ENCODE results near the gene SAMD5.

The SAMD5 gene

DNA sequence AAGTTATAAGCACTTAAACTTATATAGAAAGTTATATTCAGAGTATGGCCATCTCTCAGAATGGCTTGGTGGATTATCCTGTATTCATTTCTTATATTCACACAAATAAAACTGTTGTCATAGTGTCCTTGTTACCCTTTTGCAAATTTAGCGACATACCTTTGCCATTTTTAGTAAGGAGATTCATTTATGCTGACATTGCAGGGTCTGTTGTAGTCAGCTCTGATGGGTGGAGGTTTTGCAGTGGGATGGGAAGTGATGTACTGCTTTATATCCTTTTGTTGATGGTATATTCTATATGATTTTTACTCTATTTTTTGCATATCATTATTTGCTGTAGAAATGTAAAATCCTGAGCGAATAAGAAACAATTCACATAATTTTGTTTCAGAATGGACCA is 35.9 kb downstream of the SAMD5 start:
- Histone ChIP-seq H3K36me3 (ENCODE audit: insufficient read depth, insufficient read length, low read length) (no peaks in the 10 kb centered on the region), H3K27me3 (ENCODE audit: insufficient read depth, insufficient read length) (no peaks in the 10 kb centered on the region), H3K4me1 (ENCODE audit: insufficient read depth, insufficient read length) (no peaks in the 10 kb centered on the region), H3K9me3 (ENCODE audit: insufficient read depth, low read length) (peaks cover 12% of the 10 kb centered on the region; the same call in 1 of the 2 replicates), H3K9ac (ENCODE audit: insufficient read length, low read depth) (no peak overlapping the region), H3K4me3 (ENCODE audit: insufficient read length, low read depth) (no peak overlapping the region)
- TF ChIP-seq YY1 (IDR thresholded peaks at IDR 0.05; ENCODE audit: insufficient read depth, insufficient read length) (no peak), SUZ12 (IDR thresholded peaks at IDR 0.05; ENCODE audit: extremely low read depth, insufficient read depth, insufficient read length) (no peak), ZNF274 (IDR thresholded peaks at IDR 0.05; ENCODE audit: low read depth, low read length) (no peak)
- no peak for DNase-seq (ENCODE audit: low read depth, low spot score)

GRCh38 chr6:147546501-147547368 is 38.2 kb downstream of the SAMD5 start:
- Histone ChIP-seq H3K27me3 (ENCODE audit: insufficient read depth, insufficient read length) (no peaks in the 10 kb centered on the region), H3K9ac (ENCODE audit: insufficient read length, low read depth) (no peak overlapping the region), H3K4me1 (ENCODE audit: insufficient read depth, insufficient read length) (no peaks in the 10 kb centered on the region), H3K4me3 (ENCODE audit: insufficient read length, low read depth) (no peak overlapping the region), H3K36me3 (ENCODE audit: insufficient read depth, insufficient read length, low read length) (no peaks in the 10 kb centered on the region), H3K9me3 (ENCODE audit: insufficient read depth, low read length) (peaks cover 11% of the 10 kb centered on the region; the same call in 1 of the 2 replicates)
- TF ChIP-seq SUZ12 (IDR thresholded peaks at IDR 0.05; ENCODE audit: extremely low read depth, insufficient read depth, insufficient read length) (no peak), ZNF274 (IDR thresholded peaks at IDR 0.05; ENCODE audit: low read depth, low read length) (no peak), YY1 (IDR thresholded peaks at IDR 0.05; ENCODE audit: insufficient read depth, insufficient read length) (no peak)
- DNase-seq (ENCODE audit: low read depth, low spot score): no peak

DNA sequence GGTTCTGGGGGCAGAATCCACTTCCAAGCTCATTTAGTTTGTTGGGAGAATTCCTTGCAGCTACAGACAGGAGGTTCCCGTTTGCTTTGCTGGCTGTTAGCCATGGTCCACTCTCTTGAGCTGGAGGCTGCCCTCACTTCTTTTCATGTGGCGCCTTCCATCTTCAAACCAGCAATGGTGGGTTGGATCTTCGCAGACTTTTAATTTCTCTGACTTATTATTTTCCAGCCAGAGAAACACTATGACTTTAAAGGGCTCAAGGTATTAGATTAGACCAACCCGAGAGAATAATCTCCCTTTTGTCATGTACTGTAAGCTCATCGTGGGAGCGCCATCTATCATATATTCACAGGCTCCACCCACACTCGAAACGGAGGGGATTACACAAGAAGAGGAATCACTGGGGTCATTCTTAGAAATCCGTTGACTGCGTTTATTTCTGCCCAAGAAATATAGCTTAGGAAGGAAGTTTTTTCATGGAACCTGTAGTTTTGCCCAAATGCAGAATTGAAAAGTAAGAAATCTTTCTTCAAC is 38.9 kb downstream of the SAMD5 start:
- Histone ChIP-seq H3K9ac (ENCODE audit: insufficient read length, low read depth) (no peak overlapping the region), H3K9me3 (ENCODE audit: insufficient read depth, low read length) (peaks cover 4% of the 10 kb centered on the region; the same call in 1 of the 2 replicates), H3K4me3 (ENCODE audit: insufficient read length, low read depth) (no peak overlapping the region), H3K27me3 (ENCODE audit: insufficient read depth, insufficient read length) (no peaks in the 10 kb centered on the region), H3K4me1 (ENCODE audit: insufficient read depth, insufficient read length) (no peaks in the 10 kb centered on the region), H3K36me3 (ENCODE audit: insufficient read depth, insufficient read length, low read length) (no peaks in the 10 kb centered on the region)
- TF ChIP-seq SUZ12 (IDR thresholded peaks at IDR 0.05; ENCODE audit: extremely low read depth, insufficient read depth, insufficient read length): no peak
- no peak for TF ChIP-seq ZNF274 (IDR thresholded peaks at IDR 0.05; ENCODE audit: low read depth, low read length)
- no peak for TF ChIP-seq YY1 (IDR thresholded peaks at IDR 0.05; ENCODE audit: insufficient read depth, insufficient read length)
- DNase-seq (ENCODE audit: low read depth, low spot score): no peak

DNA sequence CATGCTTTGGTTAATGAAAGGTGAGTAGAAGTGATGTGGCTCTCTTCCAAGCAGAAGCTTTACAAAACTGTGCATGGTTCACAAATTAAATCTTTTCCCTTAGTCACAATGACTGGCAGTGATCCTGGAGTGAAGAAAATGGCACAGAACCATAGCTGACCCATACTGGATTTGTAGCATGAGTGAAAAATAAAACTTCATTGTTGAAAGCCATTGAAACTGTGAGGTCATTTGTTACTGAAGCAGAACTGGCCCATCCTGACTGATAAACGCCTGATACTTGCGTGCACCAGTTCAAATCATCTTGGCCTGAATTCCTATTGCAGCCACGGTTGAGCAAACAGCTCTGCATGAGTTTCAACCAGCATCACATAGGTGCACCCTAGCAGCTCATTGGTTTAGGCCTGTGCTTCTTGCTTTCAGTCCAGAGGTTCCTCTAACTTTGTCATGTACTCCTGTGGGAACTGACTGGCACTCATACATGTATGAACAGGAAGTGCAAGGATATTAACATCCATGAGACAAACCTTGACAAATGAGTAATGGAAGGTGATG is 40.5 kb downstream of the SAMD5 start:
- no peak overlapping the region for H3K9ac ChIP-seq (ENCODE audit: insufficient read length, low read depth)
- no peaks in the 10 kb centered on the region; the same call in 1 of the 2 replicates for H3K9me3 ChIP-seq (ENCODE audit: insufficient read depth, low read length)
- H3K36me3 ChIP-seq (ENCODE audit: insufficient read depth, insufficient read length, low read length): no peaks in the 10 kb centered on the region
- TF ChIP-seq YY1 (IDR thresholded peaks at IDR 0.05; ENCODE audit: insufficient read depth, insufficient read length) (no peak), ZNF274 (IDR thresholded peaks at IDR 0.05; ENCODE audit: low read depth, low read length) (no peak), SUZ12 (IDR thresholded peaks at IDR 0.05; ENCODE audit: extremely low read depth, insufficient read depth, insufficient read length) (no peak)
- no peaks in the 10 kb centered on the region for H3K27me3 ChIP-seq (ENCODE audit: insufficient read depth, insufficient read length)
- no peak overlapping the region for H3K4me3 ChIP-seq (ENCODE audit: insufficient read length, low read depth)
- no peak for DNase-seq (ENCODE audit: low read depth, low spot score)
- H3K4me1 ChIP-seq (ENCODE audit: insufficient read depth, insufficient read length): no peaks in the 10 kb centered on the region

DNA sequence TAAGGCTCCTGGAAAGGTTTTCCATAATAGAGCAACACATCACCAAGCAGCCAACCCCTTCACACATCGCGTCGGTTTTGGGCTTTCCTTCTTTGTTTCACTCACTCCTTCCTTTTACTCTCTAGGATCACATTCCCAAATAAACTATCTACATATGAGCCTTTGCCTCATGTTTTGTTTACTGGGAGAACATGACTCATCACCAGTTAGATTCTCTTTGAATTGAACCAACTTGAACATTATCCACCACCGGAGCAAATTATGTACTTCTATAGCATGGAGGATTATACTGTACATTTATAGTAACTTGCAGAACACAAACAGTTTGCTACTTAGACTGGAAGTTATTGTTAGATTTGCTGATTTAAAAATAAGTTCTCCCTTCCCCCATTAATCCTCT is 41.0 kb downstream of the SAMD5 start:
- DNase-seq (ENCODE audit: low read depth, low spot score): no peak
- Histone ChIP-seq H3K4me3 (ENCODE audit: insufficient read length, low read depth) (no peak overlapping the region), H3K9ac (ENCODE audit: insufficient read length, low read depth) (no peak overlapping the region), H3K9me3 (ENCODE audit: insufficient read depth, low read length) (no peaks in the 10 kb centered on the region; the same call in 1 of the 2 replicates), H3K4me1 (ENCODE audit: insufficient read depth, insufficient read length) (no peaks in the 10 kb centered on the region), H3K36me3 (ENCODE audit: insufficient read depth, insufficient read length, low read length) (no peaks in the 10 kb centered on the region), H3K27me3 (ENCODE audit: insufficient read depth, insufficient read length) (no peaks in the 10 kb centered on the region)
- TF ChIP-seq ZNF274 (IDR thresholded peaks at IDR 0.05; ENCODE audit: low read depth, low read length) (no peak), YY1 (IDR thresholded peaks at IDR 0.05; ENCODE audit: insufficient read depth, insufficient read length) (no peak), SUZ12 (IDR thresholded peaks at IDR 0.05; ENCODE audit: extremely low read depth, insufficient read depth, insufficient read length) (no peak)

- Histone ChIP-seq H3K27me3 (ENCODE audit: insufficient read depth, insufficient read length) (no peaks in the 10 kb centered on the region), H3K4me1 (ENCODE audit: insufficient read depth, insufficient read length) (no peaks in the 10 kb centered on the region), H3K9ac (ENCODE audit: insufficient read length, low read depth) (no peak overlapping the region), H3K9me3 (ENCODE audit: insufficient read depth, low read length) (no peaks in the 10 kb centered on the region; the same call in 1 of the 2 replicates), H3K4me3 (ENCODE audit: insufficient read length, low read depth) (no peak overlapping the region), H3K36me3 (ENCODE audit: insufficient read depth, insufficient read length, low read length) (no peaks in the 10 kb centered on the region)
- no peak for TF ChIP-seq ZNF274 (IDR thresholded peaks at IDR 0.05; ENCODE audit: low read depth, low read length)
- no peak for DNase-seq (ENCODE audit: low read depth, low spot score)
These were observed 43.5 kb downstream of the SAMD5 start for GRCh38 chr6:147551976-147552375.

GRCh38 chr6:147553099-147553498 is 44.6 kb downstream of the SAMD5 start:
- Histone ChIP-seq H3K4me3 (ENCODE audit: insufficient read length, low read depth) (no peak overlapping the region), H3K36me3 (ENCODE audit: insufficient read depth, insufficient read length, low read length) (no peaks in the 10 kb centered on the region), H3K4me1 (ENCODE audit: insufficient read depth, insufficient read length) (no peaks in the 10 kb centered on the region), H3K9me3 (ENCODE audit: insufficient read depth, low read length) (no peaks in the 10 kb centered on the region; the same call in 1 of the 2 replicates), H3K9ac (ENCODE audit: insufficient read length, low read depth) (no peak overlapping the region), H3K27me3 (ENCODE audit: insufficient read depth, insufficient read length) (no peaks in the 10 kb centered on the region)
- TF ChIP-seq SUZ12 (IDR thresholded peaks at IDR 0.05; ENCODE audit: extremely low read depth, insufficient read depth, insufficient read length): no peak
- no peak for DNase-seq (ENCODE audit: low read depth, low spot score)
